ENCODE measurements around the gene CFAP97D1.

- TF ChIP-seq CTCF (IDR thresholded peaks at IDR 0.05) (no peak), EZH2 (IDR thresholded peaks at IDR 0.05; ENCODE audit: borderline replicate concordance, insufficient read depth, low read depth, low read length, poor library complexity, severe bottlenecking) (no peak)
Measured at GRCh38 chr17:43823350-43824084, 43.3 kb downstream of the CFAP97D1 start.

Measured in B cell (primary cell).